GOT3 (cell line): ENCODE measurements around the gene AUTS2.

Experiments used
- DNase-seq: peaks from one replicate; lab custom pipeline; 2025; ENCODE audit warnings: mixed read lengths; lab: John Stamatoyannopoulos, UW

Gene AUTS2

DNA sequence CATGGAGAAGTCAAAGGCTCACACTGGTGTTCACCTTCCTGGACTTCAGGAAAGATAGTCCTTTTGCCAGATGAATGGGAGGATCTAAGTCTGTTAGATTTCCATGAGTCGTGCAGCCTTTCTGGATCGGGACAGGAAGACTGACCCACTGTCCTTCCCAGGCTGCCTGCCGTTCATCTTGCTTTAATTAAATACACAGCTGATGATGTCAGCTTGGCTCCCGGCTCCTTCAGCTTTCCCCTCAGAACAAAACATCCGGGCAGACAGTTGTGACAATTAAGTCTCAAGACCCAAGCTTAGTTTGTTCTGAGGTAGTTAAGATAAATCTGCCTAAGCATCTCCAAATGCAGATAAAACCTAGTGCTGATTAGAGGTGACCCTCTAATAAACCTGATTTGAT lies 58.6 kb downstream of the AUTS2 start:
- DNase-seq, result no peak

DNA sequence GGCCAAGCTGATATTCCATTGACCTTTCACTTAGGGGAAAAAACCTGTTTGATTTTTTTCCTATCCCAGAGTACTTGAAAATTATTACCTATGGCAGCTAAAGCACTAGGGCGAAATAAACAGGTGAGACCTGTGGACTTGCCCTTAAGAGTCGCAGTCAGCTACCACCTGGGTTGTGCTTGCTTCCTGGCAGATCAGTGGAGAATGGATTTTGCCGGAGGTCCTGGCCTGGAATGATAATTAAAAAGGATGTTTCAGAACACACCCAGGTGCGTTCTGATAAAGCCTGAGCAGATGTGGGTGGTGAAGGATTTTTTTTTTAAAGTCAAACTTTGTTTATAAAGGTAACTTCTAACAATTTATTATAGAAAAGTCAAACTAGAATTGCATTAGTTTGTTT lies 59.1 kb downstream of the AUTS2 start:
- no peak for DNase-seq

DNA sequence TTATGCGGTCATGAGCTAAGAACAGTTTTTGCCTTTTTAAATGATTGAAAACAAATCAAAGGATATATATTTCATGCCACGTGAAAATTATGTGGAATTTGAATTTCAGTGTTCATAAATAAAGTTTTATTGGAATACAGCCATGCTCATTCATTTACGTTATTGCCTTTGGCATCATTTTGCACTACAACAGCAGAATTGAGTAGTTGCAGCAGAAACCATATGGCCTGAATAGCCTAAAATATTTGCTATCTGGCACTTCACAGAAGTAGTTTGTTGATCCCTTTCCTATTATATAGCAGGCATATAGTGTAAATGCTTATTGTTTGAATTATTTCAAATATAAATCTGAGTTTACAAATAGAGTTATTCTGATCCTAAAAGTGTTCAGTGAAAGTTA lies 59.7 kb downstream of the AUTS2 start:
- no peak for DNase-seq

DNA sequence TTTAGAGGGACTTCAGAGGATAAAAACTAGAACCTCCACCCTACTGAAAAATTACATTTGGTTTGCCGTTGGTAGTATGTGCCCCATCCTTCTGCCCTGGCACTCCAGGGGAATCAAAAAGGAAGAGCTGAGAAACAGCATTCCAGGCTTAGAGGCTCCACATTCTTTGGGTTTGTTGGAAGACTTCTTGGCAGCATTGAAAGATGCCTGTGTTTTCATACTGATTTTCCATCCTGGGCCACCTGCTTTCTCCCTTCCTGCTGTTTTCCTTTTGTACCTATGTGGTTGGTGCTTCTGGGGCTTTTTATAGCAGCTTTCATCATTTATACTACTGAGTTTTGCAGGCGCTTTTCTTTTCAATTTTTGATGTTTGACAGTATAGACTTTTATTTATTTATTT lies 61.7 kb downstream of the AUTS2 start:
- DNase-seq, result no peak

DNA sequence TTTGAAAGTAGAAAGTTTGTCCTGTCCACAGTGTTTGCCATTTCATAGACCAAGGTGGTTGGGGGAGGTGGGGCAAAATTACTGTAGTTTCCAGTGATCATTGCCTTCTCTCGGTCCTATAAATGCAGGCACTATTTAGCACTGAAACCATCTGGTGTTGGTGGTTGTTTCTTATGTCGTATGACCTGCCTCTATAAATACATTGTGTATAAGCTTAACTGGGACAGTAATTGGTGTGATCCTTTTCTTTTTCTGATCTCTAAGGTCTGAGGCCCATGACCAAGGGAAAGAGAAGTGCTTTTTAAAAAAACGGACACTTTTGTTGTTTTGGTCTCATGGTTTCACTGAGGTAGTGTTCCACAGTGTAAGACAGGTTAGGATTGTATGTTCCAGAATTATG lies 63.1 kb downstream of the AUTS2 start:
- DNase-seq, result no peak

DNA sequence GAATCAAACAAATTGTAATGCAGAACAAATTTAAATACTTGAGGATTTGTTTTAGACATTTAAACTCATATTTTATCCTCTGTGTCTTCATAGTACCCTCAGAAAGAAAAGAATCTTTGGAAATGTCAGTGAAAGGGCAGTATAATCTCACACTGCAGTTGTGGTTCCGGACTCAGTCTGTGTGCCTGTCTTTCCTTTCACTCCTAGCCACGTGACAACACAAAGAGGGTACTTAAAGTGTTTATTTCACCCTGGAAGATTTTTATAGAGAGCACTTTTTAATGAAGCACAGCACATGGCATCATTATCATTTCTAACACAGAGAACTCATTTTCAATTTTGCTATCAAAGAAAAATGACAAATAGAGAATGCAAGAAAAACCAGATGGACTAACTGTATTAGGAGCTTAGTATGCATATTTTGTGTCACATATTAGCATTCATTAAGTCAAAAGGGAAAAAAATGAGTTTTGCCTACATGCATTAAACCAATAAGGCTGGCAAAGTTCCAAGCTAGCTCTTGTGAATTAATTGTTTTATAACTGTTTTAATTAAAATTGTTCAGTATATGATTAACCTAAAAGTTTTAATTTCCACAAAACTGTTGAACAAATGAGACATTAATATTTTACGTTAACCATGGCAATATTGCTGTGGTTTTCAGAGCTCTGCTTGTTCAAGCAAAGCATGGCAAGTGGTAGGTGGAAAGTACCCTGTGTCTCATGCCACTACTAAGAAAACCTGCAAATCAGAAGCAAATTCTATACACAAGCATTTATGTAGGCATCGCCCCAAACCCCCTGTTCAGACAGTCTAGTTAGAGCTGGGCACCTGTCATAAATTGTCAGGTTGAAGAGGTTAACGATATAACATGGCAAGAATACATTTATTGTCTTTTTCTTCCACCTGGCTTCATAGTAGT lies 65.9 kb downstream of the AUTS2 start:
- no peak for DNase-seq

DNA sequence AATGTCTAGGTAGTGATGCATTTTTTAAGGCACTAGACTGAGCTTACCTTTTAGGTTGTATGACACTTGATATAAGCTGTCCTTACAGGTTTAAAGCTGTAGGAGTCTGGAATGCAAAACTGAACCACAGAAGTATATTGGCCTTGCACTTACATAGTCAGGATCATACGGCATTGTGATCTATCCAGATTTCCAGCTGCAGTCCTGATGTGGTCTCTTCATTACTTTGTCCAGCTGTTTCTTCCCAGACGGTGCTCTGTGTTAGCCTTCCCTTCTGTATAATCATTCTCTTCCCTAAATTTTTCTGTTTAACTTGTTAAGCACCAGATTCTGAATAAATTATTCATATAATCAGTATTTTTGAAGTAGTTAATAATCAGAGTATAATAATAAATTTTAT lies 67.1 kb downstream of the AUTS2 start:
- no peak for DNase-seq

DNA sequence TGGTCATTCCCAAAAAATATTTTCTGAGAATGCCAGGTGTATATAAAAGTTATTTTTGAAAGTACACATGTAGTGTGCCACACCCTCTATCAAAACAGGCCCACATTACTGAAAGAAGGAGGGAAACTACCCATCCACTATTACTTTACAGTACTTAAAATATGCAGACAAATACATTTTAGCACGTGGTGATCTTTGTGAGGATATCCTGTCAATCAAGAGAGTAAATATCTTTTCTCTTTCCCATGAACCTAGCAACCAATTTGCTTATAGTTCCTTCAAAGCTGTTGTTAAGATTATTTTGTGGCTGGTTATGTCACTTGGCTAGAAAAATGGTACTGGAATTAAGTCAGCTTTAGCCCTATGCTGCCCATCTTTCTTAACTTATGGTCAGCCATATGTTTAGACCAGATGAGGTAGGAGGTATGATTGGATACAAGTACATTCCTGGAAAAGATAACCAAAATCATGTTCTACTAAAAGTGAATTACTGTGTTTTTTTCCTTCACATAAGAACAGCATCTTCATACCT lies 70.1 kb downstream of the AUTS2 start:
- no peak for DNase-seq

DNA sequence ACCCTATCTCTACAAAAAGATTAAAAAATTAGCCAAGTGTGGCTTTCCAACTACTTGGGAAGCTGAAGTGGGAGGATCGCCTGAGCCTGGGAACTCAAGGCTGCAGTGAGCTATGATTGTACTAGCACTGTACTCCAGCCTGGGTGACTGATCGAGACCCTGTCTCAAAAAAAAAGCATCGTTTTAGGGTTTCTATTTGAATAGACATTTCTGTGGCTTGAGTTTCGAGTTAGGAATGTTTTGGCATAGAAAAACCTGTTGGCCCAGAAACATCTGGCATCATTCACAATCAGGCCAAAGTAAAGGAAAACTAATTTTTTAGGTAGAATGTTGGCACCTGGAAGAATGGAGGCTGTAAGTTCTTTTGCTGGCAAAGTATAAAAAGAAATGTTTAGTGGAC lies 72.4 kb downstream of the AUTS2 start:
- no peak for DNase-seq

DNA sequence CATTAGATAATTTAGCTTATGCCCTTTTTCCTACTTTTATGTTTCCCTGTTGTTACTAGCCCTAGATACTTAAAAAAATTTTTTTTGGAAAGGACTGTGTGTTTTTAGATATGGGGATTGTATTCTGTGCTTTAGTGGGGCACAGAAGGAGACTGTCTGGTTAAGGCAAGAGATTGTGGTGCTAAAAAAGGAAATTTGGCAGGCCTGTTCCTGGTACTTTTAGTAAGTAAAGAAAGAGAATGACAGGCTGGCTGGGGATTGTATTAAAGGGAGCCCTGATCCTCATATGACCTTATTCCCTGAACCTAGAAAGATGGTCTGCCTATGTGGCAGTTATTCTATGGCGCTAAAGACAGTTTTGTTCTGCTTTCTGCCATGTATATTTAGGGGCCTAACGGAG lies 74.8 kb downstream of the AUTS2 start:
- no peak for DNase-seq

DNA sequence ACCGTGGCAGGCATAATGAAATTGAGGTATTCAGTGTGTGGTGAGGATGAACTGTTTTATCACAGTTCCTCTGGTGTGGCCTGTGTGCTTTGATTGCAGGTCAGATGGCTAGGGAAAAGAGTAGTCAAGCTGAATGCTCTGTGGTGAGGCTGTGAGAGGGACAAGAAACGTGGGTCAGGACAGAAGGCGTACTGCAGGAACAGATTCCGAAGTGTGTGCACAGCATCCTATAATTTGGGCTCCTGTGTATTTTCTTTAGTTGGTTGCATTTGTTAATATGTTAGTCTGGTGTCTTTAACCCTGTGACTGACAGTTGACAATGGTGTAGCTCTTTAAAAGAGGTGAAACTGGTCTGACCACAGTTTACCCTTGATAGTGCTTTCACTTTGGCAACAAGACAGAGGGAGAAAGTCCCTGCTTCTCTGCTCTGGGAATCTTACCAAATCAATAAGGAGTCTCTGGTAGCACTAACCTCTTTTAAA lies 76.5 kb downstream of the AUTS2 start:
- no peak for DNase-seq

DNA sequence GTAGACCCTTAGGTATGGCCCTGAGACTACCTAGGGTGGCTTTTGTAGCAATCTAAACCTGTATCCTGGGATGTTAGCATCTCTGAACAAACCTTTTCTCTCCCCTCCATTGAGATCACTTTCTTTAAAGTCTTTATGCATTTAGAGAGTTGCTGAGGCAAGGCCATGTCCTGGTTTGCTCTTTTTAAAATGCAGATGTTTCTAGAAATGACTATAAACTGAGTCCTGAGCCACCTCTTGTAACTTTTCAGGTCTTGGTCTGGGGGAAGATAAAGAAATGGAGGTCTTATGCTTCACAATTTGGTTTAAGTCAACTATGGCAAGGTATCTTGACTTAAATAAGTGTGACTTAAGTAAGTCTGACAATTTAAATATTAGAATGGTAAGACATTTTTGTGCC lies 78.0 kb downstream of the AUTS2 start:
- no peak for DNase-seq

DNA sequence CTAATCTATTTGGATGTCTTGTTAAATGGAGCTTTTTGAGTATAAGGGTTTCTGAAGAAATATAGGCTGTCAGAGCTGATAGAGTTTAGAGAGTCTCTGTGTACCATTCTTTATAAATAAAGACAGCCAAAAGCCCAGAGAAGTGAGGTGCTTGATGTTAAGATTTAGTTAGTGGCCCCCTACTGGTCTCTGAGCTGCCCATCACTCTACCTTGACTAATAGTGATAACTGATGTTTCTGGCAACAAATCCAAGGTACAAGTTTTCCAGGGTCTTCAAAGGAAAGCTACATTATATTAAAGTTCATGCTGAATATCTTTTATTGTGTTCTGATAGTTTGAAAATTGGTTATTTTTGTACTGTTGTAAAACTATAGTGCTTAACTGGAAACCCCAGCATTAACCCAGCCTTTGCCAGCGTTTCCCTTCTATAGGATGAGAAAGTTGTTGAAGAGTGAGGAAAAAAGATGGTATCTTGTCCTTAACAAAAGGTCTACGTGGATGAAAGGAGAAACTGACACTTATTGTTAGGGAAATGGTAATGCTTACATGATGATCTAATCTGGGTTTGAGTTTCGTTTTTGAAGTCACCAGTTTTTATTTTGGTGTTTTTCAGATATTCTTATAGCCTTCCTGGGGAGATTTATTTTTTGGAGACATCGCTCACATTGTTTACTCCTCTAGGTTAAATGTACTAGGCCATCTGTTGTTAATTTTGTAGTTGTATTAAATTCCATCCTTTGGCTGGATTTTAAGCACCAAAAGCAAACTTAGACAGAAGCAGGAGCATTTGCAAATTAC lies 79.0 kb downstream of the AUTS2 start:
- no peak for DNase-seq

DNA sequence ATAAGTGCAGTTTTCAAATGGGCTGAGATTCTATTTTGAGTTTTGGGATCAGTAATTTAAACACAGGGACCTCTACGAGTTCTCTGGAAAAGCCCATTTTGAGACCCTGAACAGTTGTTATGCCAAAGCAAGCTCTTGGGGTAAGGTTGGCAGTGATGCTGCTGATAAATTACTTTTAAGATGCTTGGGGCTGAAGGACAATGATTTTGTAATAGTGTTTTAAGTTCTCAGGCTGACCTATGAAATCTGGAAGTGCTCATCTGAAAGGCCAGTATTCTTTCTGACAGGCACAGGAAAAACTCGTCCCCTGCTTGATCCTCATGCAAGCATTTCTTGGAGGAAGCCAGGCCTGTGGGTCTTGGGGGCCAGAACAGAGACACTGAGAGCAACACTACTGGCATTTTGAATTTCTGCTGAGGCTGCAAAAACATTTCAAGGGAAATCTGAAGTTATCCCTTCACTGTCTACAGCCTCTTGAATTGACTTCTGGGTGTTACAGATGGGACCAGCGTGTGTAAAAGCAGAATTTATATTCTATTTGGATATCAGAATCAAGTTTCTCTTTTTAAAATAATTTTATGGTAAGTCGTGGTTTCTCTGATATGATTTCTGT lies 79.7 kb downstream of the AUTS2 start:
- DNase-seq, result no peak

DNA sequence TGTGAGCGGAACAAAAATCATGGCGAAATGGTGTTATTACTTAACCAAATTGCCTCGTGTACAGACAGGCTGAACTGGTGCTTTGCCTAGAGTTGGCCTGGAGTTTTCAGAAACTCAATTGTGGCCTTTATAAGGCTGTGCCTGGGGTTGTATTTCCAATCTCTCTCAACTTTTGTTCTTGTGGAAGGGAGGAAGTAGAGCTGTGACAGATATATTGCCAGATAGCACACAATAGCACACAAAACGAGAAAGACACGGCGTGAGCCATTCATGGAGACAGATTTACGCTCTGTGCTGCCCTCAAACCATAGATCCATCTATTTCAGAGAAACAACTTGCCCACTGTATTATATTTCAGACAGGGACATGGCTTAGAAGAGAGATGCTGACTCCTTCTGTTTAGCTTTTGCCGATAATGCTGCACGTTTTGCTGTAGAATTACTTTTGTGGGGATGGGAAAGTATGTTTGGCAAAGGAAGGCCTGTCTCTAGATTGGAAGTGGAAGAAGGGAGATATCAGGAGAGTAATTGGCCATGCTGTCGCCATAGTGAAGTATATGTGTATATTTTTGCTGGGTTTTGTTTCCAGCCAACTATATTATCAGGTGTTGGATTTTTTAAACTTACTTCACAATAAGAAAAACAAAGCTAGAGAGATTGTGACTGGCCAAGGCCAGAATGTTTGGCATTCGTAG lies 80.4 kb downstream of the AUTS2 start:
- no peak for DNase-seq

DNA sequence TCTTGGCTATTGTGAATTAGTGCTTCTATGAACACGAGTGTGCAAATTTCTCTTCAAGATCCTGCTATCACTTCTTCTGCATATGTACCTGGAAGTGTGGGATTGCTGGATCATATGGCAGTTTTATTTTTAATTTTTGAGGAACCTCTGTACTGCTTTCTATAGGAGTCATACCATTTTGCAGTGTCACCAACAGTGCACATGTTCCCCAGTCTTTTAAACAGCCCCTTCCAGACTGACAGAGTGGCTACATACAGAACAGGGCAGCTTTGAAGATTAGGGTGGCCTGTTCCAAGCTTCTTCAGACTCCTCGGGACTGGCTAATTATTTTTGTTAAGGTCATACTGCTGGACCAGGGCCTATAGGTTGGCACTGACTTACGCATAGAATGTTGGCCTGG lies 82.9 kb downstream of the AUTS2 start:
- DNase-seq, result no peak

DNA sequence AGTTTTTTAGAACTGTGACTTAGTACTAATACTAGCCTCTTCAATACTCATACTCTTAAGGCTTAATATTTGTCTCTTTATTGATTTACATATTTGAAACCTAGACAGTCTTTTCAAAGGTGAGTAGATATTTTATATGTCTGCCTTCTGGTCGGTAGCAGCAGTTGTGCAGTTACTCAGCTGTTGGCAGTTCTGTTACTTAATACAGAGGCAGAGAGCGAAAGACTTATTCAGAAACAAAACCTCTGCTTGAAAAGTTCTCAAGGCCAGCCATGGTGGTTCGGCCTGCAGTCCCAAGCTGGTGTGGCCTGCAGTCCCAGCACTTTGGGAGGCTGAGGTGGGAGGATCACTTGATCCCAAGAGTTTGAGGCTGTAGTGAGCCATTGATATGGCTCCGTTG lies 84.2 kb downstream of the AUTS2 start:
- DNase-seq, result no peak

DNA sequence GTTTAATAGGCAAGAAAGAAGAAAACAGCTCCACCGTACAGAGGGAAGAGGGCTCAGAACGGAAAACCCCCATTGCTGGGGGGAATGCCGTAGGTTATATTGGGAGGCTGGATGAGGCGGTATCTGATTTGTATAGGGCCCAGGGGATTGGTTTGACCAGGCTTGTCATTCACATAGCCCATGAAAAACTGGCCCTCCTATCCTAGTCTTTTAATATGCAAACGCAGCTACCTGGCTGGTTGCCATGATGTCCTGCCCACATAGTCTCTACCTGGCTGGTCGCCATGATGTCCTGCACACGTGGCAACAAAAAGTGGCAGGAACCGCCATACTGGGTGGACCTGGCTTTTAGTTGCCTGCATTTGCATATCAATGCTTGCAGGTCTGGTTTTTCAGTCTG lies 84.7 kb downstream of the AUTS2 start:
- no peak for DNase-seq

DNA sequence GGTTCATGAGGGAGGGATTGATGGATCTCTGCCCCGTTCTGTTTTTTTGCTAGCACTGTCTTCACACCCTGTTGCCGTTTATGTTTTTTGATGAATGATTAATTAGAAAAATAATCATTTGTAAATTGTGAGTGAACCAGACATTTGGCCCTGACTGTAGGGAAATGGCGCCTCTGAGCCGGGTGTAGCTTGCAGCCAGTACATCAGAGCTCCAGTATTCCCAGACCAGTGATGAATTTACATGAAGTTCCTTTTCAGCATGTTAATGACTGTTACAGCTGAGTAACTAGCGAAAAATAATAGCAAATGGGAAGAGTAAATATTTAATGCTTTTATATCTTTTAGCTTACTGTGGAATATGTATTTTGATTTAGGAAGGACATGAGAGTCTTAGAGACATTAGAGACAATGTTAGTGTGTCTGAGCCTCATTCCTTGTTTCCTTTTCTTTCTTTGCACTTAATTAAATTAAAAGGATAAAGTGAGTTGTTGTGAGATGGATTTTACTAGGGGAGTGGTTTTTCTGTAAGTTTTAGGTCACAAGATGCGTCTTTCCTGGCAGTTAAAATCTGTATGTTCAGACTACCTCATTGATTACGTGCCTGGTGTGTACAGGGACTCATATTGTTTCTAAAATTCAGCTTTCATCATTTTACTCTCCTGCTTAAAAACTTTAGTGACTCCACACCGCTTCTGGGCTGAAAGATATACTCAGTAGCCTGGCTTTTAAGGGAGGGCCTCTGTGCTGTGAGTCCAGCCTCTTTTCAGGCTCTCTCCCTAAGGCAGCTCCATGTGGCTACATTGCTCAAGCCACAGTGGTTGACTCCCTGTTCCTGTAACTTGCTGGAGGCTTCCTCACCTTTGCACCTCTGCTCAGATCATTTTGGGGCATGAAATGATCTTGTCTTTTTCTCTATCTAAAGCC lies 86.4 kb downstream of the AUTS2 start:
- DNase-seq, result no peak

DNA sequence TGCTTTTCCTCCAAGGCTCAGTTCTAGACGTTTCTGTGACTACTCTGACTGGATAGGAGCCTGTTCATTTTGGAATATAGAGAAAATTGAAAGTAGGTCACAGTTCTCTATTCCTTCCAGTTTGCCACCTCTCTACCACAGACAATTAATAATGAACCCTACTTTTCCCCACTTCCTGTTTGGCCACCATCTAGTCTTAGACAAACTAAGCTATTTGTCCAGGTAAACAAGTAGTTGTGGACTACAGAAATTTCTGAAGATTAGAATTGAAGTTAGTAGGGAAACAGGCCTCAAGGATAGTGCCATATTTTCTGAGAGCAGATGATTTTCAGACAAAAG lies 87.0 kb downstream of the AUTS2 start:
- DNase-seq, result no peak

DNA sequence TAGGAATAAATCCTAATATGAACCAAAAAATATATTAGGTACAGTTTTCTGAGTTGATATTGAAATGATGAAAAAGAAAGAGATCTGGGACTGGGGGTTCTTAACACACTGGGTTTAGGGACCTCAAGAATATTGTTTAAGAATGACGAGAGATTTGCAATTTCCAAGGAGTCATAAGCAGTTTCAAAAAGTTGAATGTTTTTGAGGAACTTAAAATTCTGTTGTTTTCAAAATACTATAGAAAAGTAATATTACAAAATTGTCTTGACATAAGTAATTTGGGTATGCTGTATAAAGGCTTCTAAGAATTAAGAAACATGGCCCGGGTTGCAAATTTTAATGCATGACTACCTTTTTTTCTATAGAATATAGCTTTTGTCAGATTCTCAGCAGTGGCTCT lies 88.1 kb downstream of the AUTS2 start:
- DNase-seq, result no peak
